Epithelial cell of prostate (primary cell): ENCODE data around the gene CD1C.
"Not testable (repeated sequence)": the region's sequence is repeated elsewhere in the genome, so short reads cannot be mapped to it uniquely, and the experiment has no call there.

Source experiments
- DNase-seq: peaks from one replicate; pipeline ENCODE4 v3.0.0-alpha.2; 2011; ENCODE audit warnings: low read depth, low spot score
- H3K27ac ChIP-seq: fragments of 450-650 bp; 2 replicates; pipeline ENCODE4 v1.5.1; 2017; ENCODE audit warnings: mild to moderate bottlenecking

Gene CD1C

GRCh38 chr1:158327481-158327880 is 37.8 kb downstream of the CD1C start:
- no peak for DNase-seq
- no peak overlapping the region for H3K27ac ChIP-seq

GRCh38 chr1:158328426-158328825 is 38.7 kb downstream of the CD1C start:
- no peak overlapping the region for H3K27ac ChIP-seq
- DNase-seq: no peak

GRCh38 chr1:158329300-158329699 is 39.6 kb downstream of the CD1C start:
- no peak overlapping the region for H3K27ac ChIP-seq
- DNase-seq: no peak

GRCh38 chr1:158329733-158330132 is 40.0 kb downstream of the CD1C start:
- H3K27ac ChIP-seq: no peak overlapping the region
- no peak for DNase-seq

GRCh38 chr1:158330391-158331105 is 40.8 kb downstream of the CD1C start:
- DNase-seq: no peak
- H3K27ac ChIP-seq: no peak overlapping the region

- H3K27ac ChIP-seq: no peak overlapping the region
- no peak for DNase-seq
Observed at GRCh38 chr1:158331106-158331425, 41.3 kb downstream of the CD1C start.

- DNase-seq: no peak
- no peak within 1 kb of the TSS for H3K27ac ChIP-seq
Observed at GRCh38 chr1:158331481-158332150, 41.9 kb downstream of the CD1C start, which contains the start of gene CD1B. CD1B (minus strand) TSS chr1:158331531; CDS start chr1:158331423, 108 bp downstream.

- DNase-seq: no peak
- no peak overlapping the region for H3K27ac ChIP-seq
Observed at GRCh38 chr1:158333405-158334155, 43.9 kb downstream of the CD1C start.

- no peak for DNase-seq
- H3K27ac ChIP-seq: no peak overlapping the region
Observed at GRCh38 chr1:158334526-158335212, 44.9 kb downstream of the CD1C start.

- DNase-seq: no peak
Observed at GRCh38 chr1:158335213-158335532, 45.5 kb downstream of the CD1C start.

GRCh38 chr1:158336413-158336812 is 46.7 kb downstream of the CD1C start:
- not testable (repeated sequence) for DNase-seq

More at GRCh38 chr1:158335213-158335532, 45.5 kb downstream of the CD1C start:
- no peak overlapping the region for H3K27ac ChIP-seq

More at GRCh38 chr1:158336413-158336812, 46.7 kb downstream of the CD1C start:
- not testable (repeated sequence) for H3K27ac ChIP-seq
